Measurements from ENCODE around the gene PTGS2.
A peak's percentile ranks its signal among the peaks of the same experiment; 100 is the strongest.
"Not testable (repeated sequence)": the region's sequence is repeated elsewhere in the genome, so short reads cannot be mapped to it uniquely, and the experiment has no call there.

The PTGS2 gene

DNA sequence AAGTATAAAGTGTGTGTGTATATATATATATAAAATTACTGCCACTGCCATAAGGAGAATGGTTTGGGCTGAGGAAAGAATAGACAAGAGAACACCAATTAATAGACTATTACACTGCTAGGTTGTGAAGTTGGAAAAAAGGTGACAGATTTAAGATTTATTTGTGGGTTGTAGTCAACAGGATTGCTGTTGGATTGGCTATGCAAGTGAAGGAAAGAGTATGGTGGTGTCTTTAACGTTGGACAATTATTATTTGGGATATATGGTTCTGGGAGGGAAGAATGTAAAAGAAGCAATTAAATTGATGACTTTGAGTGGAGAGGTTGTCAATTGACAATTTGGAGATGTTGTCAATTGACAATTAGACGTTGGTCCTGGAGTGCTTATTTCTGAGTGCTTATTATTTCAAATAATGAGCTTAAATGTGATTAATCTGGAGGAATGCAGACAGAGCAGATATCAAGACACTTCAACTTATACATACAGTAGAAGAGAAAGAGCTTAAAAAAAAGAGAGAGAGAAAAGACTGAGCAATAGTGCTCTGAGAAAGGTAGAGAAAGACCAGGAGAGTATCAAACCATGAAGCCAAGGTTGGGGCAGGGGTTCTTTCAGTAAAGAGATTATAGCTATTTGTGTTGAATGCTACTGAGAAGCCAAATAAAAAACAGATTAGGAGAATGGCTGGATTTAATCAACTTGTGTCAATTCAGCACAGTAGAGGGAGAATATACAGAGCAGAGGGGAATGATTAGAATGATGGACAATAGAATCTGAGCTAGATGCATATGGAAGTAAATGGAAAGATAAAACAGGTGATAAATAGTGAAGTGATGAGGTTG lies 9.7 kb downstream of the PTGS2 start:
- no peak for DNase-seq (ENCODE audit: low read depth)

GRCh38 chr1:186669784-186670183 lies 10.4 kb downstream of the PTGS2 start:
- DNase-seq (ENCODE audit: low read depth) = not testable (repeated sequence)

DNA sequence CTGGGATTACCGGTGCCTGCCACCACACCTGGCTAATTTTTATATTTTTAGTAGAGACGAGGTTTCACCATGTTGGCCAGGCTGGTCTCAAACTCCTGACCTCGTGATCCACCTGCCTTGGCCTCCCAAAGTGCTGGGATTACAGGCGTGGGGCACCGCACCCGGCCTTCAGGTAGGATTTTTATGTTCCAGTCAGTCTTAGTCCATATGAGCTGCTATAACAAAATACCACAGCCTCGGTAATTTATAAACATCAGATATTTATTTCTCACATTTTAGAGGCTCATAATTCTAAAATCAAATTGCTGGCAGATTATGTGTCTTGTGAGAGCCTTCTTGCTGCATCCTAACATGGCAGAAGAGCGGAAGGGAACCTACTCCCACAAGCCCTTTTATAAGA lies 16.0 kb downstream of the PTGS2 start:
- not testable (repeated sequence) for DNase-seq (ENCODE audit: low read depth)

GRCh38 chr1:186662752-186663151 lies 17.5 kb downstream of the PTGS2 start:
- peak; percentile 46 for DNase-seq (ENCODE audit: low read depth)

GRCh38 chr1:186659890-186660341 lies 20.3 kb downstream of the PTGS2 start:
- DNase-seq (ENCODE audit: low read depth) = no peak

DNA sequence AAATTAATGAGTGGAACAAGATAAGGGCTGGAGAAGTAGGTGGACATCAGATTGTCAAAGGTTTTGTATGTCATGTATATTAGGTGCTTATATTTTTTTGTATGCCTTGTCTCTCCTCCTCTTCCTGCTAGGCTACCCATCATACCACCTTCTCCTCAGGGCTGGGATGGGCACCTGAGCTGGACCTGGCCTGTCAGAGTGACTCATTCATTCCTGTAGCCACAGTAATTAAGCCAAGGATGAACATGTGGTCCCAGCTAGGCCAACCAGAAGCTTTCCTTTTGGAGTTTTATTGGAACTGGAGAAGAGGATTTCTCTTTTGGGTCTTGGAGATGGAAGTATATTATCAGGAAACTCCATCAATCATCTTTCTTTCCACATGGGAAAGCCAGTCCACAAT lies 21.2 kb downstream of the PTGS2 start:
- no peak for DNase-seq (ENCODE audit: low read depth)

GRCh38 chr1:186657481-186657880 lies 22.7 kb downstream of the PTGS2 start:
- no peak for DNase-seq (ENCODE audit: low read depth)

GRCh38 chr1:186655876-186656275 lies 24.3 kb downstream of the PTGS2 start:
- no peak for DNase-seq (ENCODE audit: low read depth)

- DNase-seq (ENCODE audit: low read depth) = no peak
Measured at GRCh38 chr1:186654741-186655140, 25.5 kb downstream of the PTGS2 start.

- no peak for DNase-seq (ENCODE audit: low read depth)
Measured at GRCh38 chr1:186653312-186653711, 26.9 kb downstream of the PTGS2 start.

- no peak for DNase-seq (ENCODE audit: low read depth)
Measured at GRCh38 chr1:186648613-186649012, 31.6 kb downstream of the PTGS2 start.

DNA sequence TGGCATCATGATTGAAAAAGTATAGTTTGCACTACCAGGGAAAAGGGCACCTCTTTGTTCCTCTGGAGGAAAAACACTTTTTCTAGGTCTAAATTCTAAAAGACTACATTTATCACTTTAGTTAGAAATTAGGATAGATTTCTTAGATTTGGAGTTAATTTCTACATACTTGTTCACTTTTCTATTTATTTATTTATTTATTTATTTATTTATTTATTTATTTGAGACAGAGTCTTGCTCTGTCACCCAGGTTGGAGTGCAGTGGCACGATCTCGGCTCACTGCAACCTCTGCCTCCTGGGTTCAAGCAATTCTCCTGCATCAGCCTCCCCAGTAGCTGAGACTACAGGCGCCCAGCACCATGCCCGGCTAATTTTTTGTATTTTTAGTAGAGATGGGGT lies 32.2 kb downstream of the PTGS2 start:
- DNase-seq (ENCODE audit: low read depth) = not testable (repeated sequence)

DNA sequence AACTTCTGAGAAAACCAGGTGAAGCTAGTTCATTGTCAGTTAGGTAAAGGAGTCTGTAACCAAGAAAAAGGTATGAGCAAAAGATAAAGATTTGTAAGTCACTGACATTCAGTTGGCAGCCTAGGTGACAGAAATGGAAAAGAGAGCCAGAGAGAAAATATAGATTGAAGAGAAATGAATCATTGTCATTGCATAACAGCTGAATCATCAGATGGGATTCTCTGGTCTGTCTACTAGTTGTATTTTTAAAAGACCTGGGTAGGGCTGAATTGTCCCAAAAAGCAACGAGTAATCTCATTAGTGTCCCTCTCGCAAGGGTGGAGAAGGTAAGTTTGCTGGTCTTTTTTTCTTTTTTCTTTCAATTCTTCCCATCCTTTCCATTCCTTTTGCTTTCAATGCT lies 36.6 kb downstream of the PTGS2 start:
- no peak for DNase-seq (ENCODE audit: low read depth)

DNA sequence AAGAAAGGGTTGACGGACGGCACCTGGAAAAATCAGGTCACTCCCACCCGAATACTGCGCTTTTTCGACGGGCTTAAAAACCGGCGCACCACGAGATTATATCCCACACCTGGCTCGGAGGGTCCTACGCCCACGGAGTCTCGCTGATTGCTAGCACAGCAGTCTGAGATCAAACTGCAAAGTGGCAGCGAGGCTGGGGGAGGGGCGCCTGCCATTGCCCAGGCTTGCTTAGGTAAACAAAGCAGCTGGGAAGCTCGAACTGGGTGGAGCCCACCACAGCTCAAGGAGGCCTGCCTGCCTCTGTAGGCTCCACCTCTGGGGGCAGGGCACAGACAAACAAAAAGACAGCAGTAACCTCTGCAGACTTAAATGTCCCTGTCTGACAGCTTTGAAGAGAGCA lies 42.7 kb downstream of the PTGS2 start:
- DNase-seq (ENCODE audit: low read depth) = not testable (repeated sequence)

- DNase-seq (ENCODE audit: low read depth) = no peak
Measured at GRCh38 chr1:186636786-186637185, 43.4 kb downstream of the PTGS2 start.

- no peak for DNase-seq (ENCODE audit: low read depth)
Measured at GRCh38 chr1:186634511-186634910, 45.7 kb downstream of the PTGS2 start.

GRCh38 chr1:186633116-186633515 lies 47.1 kb downstream of the PTGS2 start:
- DNase-seq (ENCODE audit: low read depth) = no peak

DNA sequence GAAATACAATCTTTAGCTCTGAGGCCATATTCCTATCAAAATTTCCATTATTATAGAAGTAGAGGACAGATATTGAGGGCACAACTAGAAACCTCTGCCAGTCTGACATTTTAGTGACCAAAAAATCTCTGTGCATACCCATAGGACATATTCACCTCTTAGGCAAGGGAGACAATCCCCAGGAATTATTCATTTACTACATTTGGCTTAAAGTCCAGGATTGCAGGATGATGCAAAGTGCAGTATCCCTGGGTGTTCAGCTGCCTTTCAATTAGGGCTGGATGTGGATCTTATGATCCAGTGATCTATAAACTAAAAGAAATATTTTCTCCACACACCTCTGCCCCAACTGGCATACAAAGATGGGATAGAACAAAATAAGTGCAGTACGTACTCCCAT lies 50.9 kb downstream of the PTGS2 start:
- no peak for DNase-seq (ENCODE audit: low read depth)

DNA sequence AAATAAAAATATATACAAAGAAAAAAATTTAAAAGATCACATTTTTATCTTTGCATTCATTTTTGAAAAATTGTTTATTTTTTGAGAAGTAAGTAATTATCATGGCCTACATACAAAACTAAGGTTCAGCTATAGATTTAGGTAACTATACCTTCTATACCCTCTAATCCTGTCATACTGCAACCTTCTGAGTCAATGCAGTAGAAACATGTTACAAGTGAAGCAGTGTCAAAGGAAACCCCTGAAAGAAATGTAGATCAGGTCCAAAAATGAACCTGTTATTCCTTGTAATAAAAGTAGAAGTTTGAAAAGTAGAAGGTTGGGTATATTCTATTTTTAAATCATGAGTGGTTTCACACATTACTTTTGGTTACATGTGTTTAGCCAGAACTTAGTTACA lies 51.3 kb downstream of the PTGS2 start:
- DNase-seq (ENCODE audit: low read depth) = no peak

DNA sequence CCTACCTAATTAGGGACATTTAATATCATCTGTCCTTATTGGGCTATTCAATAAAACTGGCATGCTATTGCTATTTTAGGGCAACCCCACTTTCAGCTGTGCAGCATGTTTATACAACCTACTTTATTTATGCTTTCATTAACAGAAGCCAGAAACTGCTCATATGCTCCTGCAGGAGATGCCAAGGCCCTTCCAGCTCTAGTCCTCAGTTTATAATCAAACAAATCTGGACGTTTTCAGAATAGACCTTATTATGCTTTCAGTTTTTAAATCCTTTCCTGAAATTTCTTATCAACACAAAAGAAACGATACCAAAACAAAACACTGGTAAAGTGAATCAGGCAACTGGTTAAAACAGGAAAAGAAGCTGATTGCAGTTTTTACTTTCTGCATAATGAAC lies 53.2 kb downstream of the PTGS2 start:
- DNase-seq (ENCODE audit: low read depth) = no peak

DNA sequence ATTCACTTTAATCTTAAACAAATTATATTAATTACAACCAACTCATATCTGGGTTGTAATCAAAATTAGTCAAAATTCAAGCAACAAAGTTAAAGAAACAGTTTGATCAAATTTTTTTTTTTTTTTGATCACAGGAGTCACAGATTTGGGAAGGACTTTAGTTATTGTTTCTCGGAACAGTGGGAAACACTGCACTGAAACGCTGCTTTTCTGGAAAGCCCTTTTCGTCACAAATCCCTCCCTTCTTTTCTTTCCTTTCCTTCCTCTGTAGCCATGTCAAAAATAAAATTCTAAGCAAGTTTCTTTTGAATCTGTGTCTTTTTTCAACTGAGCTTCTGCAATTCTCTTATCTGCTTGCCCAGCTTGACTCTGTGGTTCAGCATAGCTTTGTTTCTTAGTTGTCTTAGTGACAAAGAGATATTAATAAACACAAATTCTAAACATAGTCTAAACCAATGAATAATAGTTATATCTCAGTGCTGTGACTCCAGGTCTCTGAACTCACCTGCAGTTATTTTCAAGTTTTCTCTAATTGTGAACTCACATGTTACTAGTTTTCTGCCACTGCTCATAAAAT lies 53.8 kb downstream of the PTGS2 start:
- DNase-seq (ENCODE audit: low read depth) = no peak

DNA sequence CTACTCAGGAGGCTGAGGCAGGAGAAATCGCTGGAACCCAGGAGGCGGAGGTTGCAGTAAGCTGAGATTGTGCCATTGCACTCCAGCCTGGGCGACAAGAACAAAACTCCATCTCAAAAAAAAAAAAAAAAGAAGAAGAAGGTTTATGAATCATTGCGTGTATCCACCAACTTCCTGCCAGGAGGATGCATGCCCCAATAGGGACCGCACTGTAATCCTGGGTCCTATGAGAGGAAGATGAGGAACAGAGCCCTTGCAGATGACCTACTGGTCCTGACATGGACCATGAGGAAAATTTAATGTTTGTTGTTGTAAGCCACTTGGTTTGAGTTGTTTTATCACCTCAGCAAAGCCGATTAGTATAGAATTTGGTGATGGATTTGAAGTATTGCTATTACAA lies 56.7 kb downstream of the PTGS2 start:
- DNase-seq (ENCODE audit: low read depth) = no peak
